NCI-H187 (cell line): ENCODE measurements around the gene FMN1.
"Not testable (repeated sequence)": the region's sequence is repeated elsewhere in the genome, so short reads cannot be mapped to it uniquely, and the experiment has no call there.

Experiments used
- DNase-seq, 2 experiments: peaks; one replicate each; lab custom pipeline; 2025; lab: John Stamatoyannopoulos, UW

Gene FMN1

DNA sequence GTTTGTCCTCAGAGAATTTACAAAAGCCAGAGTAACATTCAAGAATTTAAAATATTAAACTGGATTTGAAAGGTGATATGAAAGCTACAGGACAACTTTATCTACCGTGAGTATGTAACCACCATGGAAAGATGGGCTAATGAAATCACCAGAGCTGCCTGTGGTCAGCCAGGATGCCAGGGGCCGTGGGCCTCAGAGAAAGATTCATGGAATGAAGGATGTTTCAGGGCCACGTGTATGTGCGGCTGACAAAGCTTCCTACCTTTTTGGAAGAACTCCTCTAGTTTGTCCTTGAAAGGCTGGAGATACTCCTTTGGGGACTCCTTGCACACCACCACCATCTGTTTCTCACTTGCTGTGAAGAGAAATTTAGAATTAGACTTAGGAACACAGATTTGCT is 337.8 kb downstream of the FMN1 start:
- DNase-seq: no peak

DNA sequence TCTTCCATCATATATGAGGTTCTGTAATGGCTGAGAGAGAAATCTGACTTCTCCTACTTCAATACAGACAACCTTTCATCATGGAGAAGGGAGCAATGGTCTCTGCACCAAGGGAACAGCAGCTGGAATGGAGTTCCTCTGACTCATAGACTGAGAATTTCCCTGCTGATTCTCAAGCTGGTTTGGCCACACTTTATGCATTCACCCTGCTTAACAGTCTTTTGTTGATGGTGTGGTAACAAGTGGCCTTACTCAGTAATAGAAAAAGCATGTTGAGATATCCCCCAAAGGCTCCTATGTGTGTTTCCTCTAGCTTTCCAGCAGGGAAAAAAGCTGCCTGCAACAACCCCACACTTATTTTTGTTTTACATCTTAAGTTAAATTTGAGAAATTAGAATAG is 338.6 kb downstream of the FMN1 start:
- no peak for DNase-seq

DNA sequence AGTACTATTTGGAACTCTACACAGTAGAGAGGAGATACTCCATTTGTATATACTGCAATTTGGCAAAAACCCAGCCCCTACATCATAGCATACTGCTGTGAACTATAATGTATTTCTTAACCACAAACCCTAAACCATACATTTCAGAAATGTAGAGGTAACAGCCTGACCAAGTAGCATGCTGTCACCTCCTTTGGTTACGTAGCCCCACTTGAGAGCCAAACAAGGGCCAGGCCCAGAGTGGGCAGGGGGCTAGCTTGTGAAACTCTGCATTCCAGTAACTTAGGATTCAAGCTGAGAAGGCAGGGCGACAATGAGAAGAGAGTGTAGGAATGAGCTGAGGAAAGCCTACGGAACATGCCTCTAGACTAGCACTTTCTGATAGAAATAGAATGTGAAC is 340.9 kb downstream of the FMN1 start:
- DNase-seq: no peak

DNA sequence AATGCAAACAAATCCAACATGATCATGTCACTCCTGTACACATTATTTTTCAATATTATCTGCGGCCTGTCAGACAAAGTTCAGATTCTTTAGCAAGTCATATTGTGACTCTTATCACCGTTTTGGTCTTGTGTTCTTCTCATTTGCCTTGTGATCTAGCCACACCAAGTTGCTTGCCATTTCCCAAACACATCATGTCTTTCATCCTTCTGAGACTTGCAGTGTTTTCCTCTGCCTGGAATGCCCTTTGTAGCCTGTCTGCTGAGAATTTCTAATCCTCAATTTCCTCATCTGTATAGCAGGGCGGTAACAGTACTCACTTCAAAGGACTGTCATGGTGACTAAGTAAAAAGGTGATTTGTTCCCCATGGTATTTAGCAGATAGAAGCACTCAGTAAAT is 341.7 kb downstream of the FMN1 start:
- no peak for DNase-seq

DNA sequence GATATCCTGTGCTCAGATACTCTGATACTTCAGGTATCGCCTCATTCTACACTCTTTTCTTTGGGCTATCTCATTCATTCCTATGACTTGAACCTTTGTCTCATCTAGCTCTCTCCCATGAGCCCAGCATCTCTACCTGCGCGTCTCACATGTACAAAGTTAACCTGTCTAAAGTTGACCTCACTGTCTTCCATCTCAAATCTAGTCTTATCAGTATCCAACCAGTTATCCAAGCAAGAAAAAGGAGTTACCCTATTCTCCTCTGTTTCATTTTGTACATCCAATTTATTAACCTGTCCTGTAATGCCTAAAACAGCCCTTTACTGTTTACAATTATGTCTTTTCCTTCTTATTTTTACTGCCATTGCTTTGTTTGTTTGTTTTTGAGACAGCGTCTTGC is 342.5 kb downstream of the FMN1 start:
- DNase-seq: no peak

DNA sequence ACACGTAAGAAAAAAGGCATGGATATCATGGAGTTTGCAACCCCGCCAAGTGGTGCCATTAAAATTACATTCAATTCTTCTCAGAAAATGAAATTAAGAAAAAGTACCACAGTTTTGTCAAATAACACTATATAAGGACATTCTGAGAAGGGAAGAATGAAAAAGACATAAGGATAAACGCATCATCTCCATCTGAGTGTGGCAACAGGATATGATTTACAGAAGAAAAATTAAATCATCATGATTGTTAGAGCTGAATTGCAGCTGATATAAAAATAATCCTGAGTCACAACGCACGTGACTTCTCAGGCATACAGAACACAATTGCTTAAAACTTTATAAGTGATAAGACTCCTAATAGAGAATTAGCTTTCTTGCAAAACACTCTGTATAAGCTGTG is 342.9 kb downstream of the FMN1 start:
- DNase-seq: no peak

DNA sequence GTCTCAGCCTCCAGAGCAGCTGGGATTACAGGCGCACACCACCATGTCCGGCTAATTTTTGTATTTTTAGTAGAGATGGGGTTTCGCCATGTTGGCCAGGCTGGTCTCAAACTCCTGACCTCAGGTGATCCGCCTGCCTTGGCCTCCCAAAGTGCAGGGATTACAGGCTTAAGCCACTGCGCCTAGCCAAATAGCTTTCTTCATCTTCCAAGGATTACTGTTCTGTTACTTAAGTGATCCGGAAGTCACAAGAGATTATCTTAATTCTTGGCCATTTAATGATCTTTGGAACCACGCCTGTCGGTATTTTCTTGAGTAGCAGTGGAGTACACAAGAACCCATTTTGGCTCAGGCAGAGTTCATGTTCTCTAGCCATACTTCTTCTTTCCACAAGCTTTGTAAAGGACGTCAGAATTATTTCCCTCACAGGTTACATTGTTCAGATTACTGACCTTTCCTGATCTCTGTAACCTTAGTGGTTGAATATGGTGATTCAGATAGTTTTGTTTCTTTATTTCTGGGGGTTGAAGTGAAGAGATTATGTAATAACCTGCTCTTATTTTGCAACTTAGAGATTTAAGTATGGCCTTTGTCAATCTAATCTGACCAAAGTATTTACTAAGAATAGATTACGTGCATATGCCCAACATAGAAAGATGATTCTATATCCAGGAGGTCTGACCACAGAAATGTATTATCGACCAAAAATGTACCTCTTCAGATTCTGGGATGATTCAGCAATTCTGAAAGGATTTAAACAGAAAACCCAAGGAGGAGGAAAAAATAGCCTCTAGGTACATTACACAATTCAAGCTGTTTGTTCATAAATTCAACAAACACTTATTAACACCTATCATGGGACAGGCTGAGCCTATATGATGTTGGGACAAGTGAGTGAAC is 344.5 kb downstream of the FMN1 start:
- no peak for DNase-seq

DNA sequence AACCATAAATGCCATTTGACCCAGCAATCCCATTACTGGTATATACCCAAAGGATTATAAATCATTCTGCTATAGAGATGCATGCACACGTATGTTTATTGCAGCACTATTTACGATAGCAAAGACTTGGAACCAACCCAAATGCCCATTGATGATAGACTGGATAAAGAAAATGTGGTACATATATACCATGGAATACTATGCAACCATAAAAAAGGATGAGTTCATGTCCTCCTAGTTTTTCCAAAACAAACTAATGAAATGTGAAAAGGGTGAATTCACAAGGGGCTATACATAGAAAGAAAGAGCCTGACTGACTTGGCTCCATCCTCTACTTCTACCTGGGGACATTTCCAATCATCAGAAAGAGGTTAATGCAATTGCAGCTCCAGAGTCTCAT is 347.8 kb downstream of the FMN1 start:
- not testable (repeated sequence) for DNase-seq

DNA sequence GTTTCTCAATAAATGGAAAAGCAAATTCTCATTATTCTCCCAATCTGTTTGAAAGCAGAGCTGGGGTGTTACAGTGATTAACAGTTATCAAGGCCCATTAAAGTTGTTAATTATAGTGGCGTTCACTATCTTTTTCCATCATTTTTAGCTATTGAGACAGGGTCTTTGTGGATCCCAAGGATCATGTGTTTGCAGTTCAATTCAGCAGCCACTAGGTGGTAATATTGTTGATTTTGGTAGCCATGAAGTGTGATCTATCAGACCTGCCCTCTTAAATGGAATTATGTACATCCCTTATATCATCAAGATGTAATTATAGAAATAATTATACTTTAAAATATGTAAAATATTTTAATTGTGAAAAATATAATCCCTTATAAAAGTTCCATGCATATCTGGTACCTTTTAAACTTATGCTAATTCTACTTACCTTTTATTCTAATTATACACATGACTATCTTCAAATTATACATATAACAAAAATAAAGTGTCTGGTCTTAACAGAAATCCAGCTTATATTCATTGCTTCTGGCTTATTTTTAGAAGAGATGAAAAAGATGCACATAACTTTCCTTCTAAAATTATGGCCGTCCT is 350.3 kb downstream of the FMN1 start:
- no peak for DNase-seq

DNA sequence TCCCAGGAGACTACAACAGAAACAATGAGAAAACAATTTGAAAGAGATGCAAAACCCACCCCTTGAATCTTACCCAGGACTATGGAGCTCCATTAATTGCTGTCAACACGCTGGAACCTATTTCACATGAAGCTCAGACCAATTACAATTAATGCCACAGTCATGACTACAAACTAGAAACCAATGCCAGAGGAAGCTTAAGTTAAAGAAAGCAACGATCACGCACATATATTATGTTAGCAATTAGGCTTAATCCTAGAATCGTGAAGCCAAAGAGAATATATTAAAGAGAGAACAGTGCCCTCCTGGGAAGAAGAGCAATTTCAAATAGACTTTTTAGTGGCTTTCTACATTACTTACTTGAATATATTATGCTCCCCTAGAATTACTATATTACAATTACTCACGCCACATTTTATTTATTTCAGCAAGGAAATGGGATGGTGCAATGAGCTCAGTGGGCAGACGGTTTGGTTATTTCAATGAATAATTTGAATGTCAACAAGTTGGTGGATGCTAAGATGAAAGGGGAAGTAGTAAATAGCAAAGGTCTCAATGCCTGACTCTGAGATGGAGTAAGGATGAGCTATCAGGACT is 351.2 kb downstream of the FMN1 start:
- DNase-seq: no peak

DNA sequence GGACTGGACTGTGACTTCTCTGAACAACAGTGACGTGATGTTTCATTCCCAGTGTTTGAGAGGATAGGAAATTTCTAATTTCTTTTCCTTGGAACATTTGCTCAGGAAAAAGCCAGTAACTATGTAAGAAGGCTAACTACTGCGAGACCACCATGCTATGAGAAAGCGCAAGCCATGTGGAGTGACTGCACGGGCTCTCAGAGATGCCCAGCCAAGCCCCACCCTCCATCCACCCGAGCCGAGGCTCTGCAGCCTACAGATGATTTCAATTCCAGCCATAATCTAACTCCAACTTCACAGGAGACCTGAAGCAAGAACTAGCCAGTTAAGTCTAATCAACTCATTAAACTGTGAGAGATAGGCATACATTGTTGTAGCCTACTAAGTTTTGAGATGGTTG is 352.4 kb downstream of the FMN1 start:
- no peak for DNase-seq

DNA sequence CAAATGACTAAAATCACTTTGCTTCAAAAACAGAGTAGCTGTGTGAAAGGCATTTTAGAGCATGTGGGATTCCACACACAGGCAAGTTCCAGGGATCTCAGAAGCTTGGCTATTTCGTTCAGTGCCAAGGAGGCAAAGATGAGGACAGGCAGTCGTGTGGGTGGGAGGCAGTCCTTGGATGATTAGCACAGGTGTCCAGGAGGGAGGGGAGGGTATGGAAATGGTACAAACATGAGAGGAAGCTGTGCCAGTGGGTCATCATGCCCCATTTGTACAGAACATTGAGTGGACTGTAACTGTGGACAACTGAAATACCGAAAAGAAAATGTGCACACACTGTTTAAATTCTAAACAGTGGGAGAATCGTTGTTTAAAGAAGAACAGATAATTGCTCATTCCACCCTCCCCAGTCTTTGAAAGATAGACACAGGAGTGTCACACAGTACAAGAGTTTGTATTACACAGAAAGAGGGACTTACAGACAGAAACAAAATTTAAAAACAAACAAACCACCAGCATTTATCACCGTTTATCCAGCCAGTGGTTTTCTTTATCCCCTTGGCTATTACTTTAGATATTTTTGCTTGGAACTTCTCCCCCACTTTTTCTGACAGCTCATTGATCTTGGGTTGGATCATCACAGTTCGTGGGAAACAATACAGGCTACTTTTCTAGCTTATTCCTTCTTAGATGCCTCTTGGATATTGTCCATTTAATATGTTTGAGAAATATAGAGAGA is 353.8 kb downstream of the FMN1 start:
- no peak for DNase-seq

DNA sequence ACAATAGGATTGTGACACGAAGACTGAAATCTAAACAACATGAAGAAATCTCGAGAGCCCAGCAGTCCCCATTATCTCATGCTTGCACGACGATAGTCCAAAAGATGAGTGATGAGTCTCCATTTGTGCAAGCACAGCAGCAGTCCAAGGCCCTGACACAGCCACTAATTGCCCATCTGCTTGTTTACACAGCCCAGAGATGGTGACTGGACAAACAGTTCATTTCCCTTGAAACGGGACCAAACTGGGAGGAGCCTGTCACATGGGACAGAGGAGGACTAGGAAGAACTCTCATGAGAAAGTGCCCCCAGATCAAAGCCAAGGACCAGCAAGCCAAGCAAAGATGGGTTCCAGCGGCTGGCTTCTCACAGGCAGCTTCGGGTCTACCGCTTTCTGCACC is 355.7 kb downstream of the FMN1 start:
- DNase-seq: peak in 1 of 2 experiments; percentile 19

DNA sequence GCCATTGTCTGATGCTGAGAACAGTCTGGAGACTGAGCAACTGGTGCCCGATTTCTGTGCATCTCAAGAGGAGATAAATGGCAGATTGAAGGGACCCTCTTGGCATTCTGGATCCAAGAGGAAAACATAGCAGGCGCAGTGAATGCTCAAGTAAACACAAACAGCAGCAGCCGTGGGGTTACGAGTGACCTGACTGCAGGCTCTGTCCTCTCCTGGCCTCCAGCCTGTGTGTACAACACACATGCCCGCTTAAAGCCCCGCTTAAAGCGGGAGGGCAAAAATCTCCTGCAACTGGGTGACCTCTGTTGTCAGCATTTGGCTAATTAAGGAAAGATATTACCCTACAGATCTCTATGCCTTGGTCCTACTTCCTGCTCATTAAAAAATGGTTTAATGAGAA is 356.2 kb downstream of the FMN1 start:
- peak in 1 of 2 experiments; percentile 2 for DNase-seq

DNA sequence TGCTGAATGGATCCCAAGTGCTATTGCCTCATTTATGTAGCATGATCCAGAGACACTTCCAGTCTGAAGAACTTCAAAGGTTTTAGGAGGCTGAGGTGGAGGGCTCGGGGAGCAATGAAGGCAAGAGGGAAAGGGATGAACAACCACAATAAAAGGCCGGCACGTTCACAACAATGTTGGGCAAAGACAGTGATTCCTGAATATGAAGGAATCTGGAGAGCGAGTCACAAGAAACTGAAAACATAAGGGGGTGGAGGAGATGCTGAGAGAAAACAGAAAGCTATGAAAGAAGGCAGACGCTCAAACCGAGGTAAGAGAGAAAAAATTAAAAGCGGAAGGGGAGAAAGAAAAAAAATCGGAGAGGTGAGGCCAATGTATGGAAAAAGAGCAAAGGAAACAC is 356.6 kb downstream of the FMN1 start:
- no peak for DNase-seq

DNA sequence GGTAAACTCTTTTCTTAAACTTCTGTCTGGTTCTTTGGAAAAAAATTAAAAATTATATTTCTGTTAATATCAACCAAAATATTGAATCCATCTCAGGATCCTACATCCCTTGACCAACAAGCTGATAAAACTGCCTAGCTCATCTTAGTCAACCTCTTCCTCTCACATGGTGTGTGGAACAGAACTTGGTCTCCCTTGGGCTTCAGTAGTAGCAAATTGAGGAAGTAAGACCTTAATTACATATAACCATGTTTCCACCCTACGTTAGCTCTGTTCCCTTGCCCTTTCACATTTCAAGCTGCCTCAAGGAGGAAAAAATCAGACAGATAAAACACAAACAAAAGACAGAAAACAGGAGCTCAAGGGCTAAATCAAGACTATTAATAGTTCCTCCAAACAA is 360.4 kb downstream of the FMN1 start:
- DNase-seq: no peak

DNA sequence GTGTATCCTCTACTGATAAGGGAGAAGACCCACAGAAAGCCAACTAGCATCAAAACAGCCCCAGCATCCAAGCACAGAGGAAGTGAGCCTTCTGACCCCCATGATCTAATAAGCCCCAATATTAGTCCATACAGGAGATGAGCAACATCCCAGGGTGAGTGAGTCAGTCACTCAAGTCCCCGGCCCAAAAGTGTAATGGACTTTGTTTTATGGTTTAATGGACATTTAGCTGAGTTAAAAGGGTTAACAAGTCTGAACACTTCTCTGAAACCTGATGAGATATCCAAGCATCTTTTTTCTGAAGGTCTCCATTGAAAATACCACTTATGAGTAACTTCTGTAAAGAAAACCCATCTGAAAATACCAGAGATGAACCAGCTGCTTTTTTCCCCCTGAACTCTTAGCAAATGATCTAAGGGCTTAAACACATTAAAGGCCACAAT is 361.1 kb downstream of the FMN1 start:
- no peak for DNase-seq

DNA sequence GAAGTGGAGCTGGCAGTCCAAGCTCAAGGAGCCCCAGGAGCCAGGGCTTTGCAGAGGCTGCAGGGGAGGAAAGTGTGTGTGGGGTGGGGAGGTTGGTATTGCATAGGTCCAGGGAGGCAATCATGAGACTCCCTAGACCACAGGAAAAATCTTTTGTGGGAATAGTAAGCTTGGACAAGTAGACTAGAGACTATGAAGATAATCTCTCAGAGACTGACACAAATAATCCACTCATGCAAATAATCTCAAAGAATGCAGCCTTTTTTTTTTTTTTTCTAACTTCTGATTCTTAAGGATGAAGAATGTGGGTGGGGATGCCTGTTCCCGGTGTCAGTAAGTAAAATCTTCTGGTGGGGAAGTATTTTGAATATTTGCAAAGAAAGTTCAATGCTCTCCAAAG is 363.0 kb downstream of the FMN1 start:
- DNase-seq: no peak

DNA sequence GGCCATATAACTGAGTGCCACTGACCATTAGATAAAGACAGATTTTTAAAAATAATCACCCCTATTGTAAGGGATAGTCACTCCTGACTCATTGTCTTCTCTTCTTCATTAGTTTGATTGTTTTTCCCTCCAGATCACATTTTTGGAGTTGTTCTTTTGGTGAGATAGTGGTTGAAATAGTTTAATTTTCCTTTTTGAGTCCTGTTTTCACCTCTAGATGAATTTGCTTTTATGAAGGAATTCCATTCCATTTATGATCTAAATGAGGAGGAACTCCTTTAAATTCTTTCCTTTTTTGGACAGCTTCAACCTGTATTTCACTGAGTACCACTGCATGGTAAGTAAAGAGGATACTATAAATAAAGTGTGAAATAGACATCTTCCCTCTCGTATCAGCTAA is 364.3 kb downstream of the FMN1 start:
- DNase-seq: no peak

DNA sequence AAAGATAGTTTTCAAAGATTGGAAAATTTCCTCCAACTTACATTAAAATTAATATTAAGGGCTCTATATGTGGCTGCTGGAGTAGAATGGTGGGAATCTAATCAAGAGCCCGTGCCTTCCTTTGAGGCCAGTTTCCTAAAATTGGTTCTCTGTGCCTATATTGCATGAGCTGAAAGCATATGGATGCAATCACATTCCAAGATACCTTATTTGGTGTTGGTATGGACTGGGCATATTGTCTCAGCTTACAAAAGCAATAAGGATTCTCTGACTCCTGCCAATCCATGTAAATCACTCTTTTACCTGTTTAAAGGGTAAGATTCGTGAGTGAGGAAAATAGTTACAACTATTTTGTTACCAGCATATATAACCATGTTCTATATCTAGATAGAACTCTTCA is 365.1 kb downstream of the FMN1 start:
- no peak for DNase-seq

DNA sequence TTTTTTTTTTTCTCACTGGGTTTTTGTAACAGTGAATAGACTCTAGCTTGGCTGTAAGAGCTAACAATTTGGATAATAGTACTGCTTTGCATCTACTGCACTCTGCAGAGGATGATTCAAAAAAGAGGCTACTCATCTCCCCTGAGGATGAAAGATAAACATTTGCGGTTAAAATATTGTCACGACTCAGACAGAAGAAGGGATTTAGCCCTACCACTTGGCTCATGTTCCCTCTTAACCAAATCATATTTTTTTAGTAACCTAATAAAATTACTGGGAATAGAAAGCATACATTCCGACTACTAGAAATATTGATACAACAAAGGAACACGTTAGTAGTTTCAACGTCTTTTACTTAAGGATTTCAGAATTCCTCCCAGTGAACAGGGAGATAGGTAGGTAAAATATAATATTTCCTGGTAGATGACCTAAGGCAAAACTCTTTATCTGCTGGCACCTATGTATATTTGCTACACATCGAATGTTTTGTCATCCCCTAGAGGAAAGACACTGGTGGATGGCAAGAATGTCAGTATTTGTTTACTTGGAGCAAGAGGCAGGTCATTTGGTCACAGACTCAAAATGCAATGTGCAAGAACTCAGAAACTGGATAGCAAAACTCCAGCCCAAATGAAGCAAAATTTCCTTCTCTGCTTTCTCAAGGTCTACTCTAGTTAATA is 365.9 kb downstream of the FMN1 start:
- DNase-seq: peak; percentile 2 to 44

DNA sequence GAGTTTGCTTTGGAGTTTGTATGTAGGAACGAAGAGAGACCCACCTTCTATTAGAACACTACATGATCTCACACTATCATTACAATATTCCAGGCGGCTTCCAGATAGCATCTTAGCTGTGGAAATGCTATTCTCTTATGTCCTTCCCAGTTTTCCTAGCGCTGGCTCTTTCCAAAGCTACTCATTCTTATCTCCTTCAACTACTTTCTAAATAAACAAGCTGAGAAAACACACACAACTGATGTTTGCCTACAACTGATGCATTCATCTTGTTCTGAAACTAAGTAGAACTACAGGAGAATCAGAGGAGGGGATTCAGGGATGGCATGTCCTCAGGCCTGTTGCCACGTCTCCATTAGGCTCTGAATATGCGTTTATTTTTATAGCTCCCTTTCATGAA is 367.8 kb downstream of the FMN1 start:
- DNase-seq: no peak
